Left lung (tissue), 10 donors: ENCODE data around the gene SYNDIG1. TPM values are rescaled to one million over a fixed set of nuclear protein-coding genes. Genes with fewer than 3 reads are reported as not detected.

Experiments
- ATAC-seq: fragments of 200-7000 bp; cut with Tn5 transposase; one replicate; pipeline ENCODE4 v1.9.1; 2020; ENCODE audit warnings: moderate library complexity
- DNase-seq, 4 donors: peaks; one replicate each; pipeline ENCODE4 v3.0.0-alpha.2; 2013 to 2020
- H3K27ac ChIP-seq, 2 donors: fragments of 200-600 bp; sonication (generic) in 1 of 2; one replicate each; pipeline versions ENCODE4 v1.5.0 to v1.8.0; 2020 to 2021
- H3K27me3 ChIP-seq, 2 donors: fragments of 200-600 bp; sonication (generic) in 1 of 2; one replicate each; pipeline versions ENCODE4 v1.5.0 to v1.8.0; 2020 to 2021
- H3K36me3 ChIP-seq, 2 donors: fragments of 200-600 bp; sonication (generic) in 1 of 2; one replicate each; pipeline versions ENCODE4 v1.5.0 to v1.8.0; 2020 to 2021
- H3K4me1 ChIP-seq, 2 donors: fragments of 200-600 bp; one replicate each; pipeline ENCODE4 v1.8.0; 2021
- H3K4me3 ChIP-seq, 2 donors: fragments of 200-600 bp; sonication (generic) in 1 of 2; one replicate each; pipeline versions ENCODE4 v1.5.0 to v1.8.0; 2020 to 2021; ENCODE audit warnings: mild to moderate bottlenecking in 1 of 2
- H3K9me3 ChIP-seq, 2 donors: fragments of 200-600 bp; sonication (generic) in 1 of 2; one replicate each; pipeline versions ENCODE4 v1.5.0 to v1.8.0; 2020 to 2021
- CTCF ChIP-seq, 2 donors: fragments of 200-600 bp; sonication (generic) in 1 of 2; IDR thresholded peaks; one replicate each; pipeline versions ENCODE4 v1.5.0 to v1.8.0; 2021; ENCODE audit warnings: antibody characterized with exemption in 2 of 2
- intact Hi-C, 2 donors: fragments of 100-400 bp; cut with DNase I; formaldehyde crosslinking; loops; one replicate each; pipeline versions ENCODE4 v1.11.2 to v1.14.2; 2022
- polyA plus RNA-seq, 6 donors: library from polyadenylated mRNA; unstranded; fragments of 120-200 nt; gene quantifications; one replicate each; pipeline ENCODE4 v1.2.1, GENCODE V29; 2013; ENCODE audit not compliant: insufficient read length in 6 of 6
- total RNA-seq, 2 donors: library from RNA; stranded (reverse); fragmentation: NEBNext Ultra II Directional; extraction: Animal tissue kit (Norgen Biotek cat#: 25700); gene quantifications; one replicate each; pipeline ENCODE4 v1.2.1, GENCODE V29; 2021
- donor health status: DM: no; HTN: yes; CAD: no.
- donor health status: DM: no; HTN: no; CAD: no.

The SYNDIG1 gene
- total and polyA plus RNA-seq, 8 donors, result 1.3 to 7.8 (median 5.4) TPM

- no peak for TF ChIP-seq CTCF (IDR thresholded peaks at IDR 0.05)
- no peak overlapping the region for H3K4me3 ChIP-seq
- ATAC-seq (no peak), DNase-seq (no peak)
- peaks cover 3 to 59% of the 10 kb centered on the region in 2 donors for H3K27me3 ChIP-seq
- no peaks in the 10 kb centered on the region for H3K9me3 ChIP-seq
- intact Hi-C loops, result no loop called here
- no peaks in the 10 kb centered on the region for H3K36me3 ChIP-seq
- no peaks in the 10 kb centered on the region for H3K4me1 ChIP-seq
- no peak overlapping the region for H3K27ac ChIP-seq
Observed at GRCh38 chr20:24456398-24456781, 13.0 kb upstream of the SYNDIG1 start.

- H3K4me3 ChIP-seq, result no peak overlapping the region
- no peak overlapping the region for H3K27ac ChIP-seq
- no peak for ATAC-seq
- H3K9me3 ChIP-seq, result no peaks in the 10 kb centered on the region
- no peak for TF ChIP-seq CTCF (IDR thresholded peaks at IDR 0.05)
- no peaks in the 10 kb centered on the region for H3K4me1 ChIP-seq
- no peak for DNase-seq
- H3K27me3 ChIP-seq, result peaks cover 3 to 42% of the 10 kb centered on the region in 2 donors
- intact Hi-C loops, result no loop called here
- no peaks in the 10 kb centered on the region for H3K36me3 ChIP-seq
Observed at GRCh38 chr20:24458436-24458835, 11.0 kb upstream of the SYNDIG1 start.

- ATAC-seq (no peak), DNase-seq (no peak)
- TF ChIP-seq CTCF (IDR thresholded peaks at IDR 0.05), result no peak
- peaks cover 3 to 53% of the 10 kb centered on the region in 2 donors for H3K27me3 ChIP-seq
- no peak overlapping the region for H3K4me3 ChIP-seq
- H3K9me3 ChIP-seq, result no peaks in the 10 kb centered on the region
- no peaks in the 10 kb centered on the region for H3K4me1 ChIP-seq
- intact Hi-C loops, result no loop called here
- H3K27ac ChIP-seq, result no peak overlapping the region
- no peaks in the 10 kb centered on the region for H3K36me3 ChIP-seq
Observed at GRCh38 chr20:24459733-24460132, 9.7 kb upstream of the SYNDIG1 start.

- ATAC-seq (no peak), DNase-seq (no peak)
- Histone ChIP-seq H3K36me3 (no peaks in the 10 kb centered on the region), H3K4me1 (no peaks in the 10 kb centered on the region), H3K27me3 (peaks cover 3 to 55% of the 10 kb centered on the region in 2 donors), H3K27ac (no peak overlapping the region), H3K4me3 (no peak overlapping the region), H3K9me3 (no peaks in the 10 kb centered on the region)
- intact Hi-C loops, result no loop called here
- no peak for TF ChIP-seq CTCF (IDR thresholded peaks at IDR 0.05)
Observed at GRCh38 chr20:24460712-24461111, 8.7 kb upstream of the SYNDIG1 start.

- no peak overlapping the region for H3K27ac ChIP-seq
- no peaks in the 10 kb centered on the region for H3K9me3 ChIP-seq
- peaks cover 3 to 58% of the 10 kb centered on the region in 2 donors for H3K27me3 ChIP-seq
- intact Hi-C loops, result no loop called here
- TF ChIP-seq CTCF (IDR thresholded peaks at IDR 0.05), result no peak
- DNase-seq, result no peak
- H3K4me3 ChIP-seq, result no peak overlapping the region
- H3K36me3 ChIP-seq, result no peaks in the 10 kb centered on the region
- ATAC-seq, result no peak
- H3K4me1 ChIP-seq, result no peaks in the 10 kb centered on the region
Observed at GRCh38 chr20:24461848-24462247, 7.6 kb upstream of the SYNDIG1 start.
